Measurements from ENCODE around the gene C4B. TPM values are rescaled to one million over a fixed set of nuclear protein-coding genes. Genes with fewer than 3 reads are reported as not detected.
"Not testable (repeated sequence)": the region's sequence is repeated elsewhere in the genome, so short reads cannot be mapped to it uniquely, and the experiment has no call there.

Gene C4B
- total RNA-seq, 1 experiment from 2014 or later: 2.7 TPM

DNA sequence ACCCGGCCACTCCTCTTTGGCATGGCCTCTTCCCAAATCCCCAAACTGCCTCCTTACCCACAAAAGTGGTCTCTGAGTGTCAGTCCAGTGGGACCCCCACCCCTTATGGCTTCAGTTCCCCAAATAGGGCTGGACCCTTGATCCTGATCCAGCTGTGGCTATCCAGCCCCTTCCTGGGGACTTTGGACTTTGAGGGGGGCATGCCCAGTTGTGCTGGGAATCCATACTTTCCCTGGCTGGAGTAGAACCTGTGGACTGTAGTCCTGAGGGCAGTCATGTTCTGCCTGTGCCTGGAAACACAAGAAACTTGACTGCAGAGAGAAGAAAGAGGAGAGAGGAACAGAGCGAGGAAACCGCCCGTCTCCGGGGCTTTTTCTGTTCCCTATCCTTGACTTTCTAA, 22.5 kb downstream of the C4B start:
- H3K9me3 ChIP-seq (ENCODE audit: control insufficient read depth, low read depth, low read length); H3K18ac ChIP-seq (ENCODE audit: insufficient read length, low read depth, low read length); H3K23ac ChIP-seq (ENCODE audit: insufficient read length, low read depth, low read length); H3K79me1 ChIP-seq (ENCODE audit: insufficient read depth, low read depth, low read length, poor library complexity, severe bottlenecking); H3K27me3 ChIP-seq (ENCODE audit: insufficient read depth, low read length); H3K4me3 Mint-ChIP-seq; H3K9me3 Mint-ChIP-seq; H3K14ac ChIP-seq (ENCODE audit: insufficient read depth, low read length); H3K79me2 ChIP-seq (ENCODE audit: insufficient read depth, low read length); H3K27me3 Mint-ChIP-seq (ENCODE audit: low read depth); H2BK15ac ChIP-seq (ENCODE audit: low read depth, low read length); H3K4me1 Mint-ChIP-seq; H3K23me2 ChIP-seq (ENCODE audit: insufficient read length, low read depth, low read length, poor library complexity, severe bottlenecking); H3K56ac ChIP-seq (ENCODE audit: insufficient read length, low read depth, low read length); H3K27ac ChIP-seq (ENCODE audit: insufficient read length, low read depth, low read length); H3K36me3 Mint-ChIP-seq (ENCODE audit: insufficient read depth in 1 of 3, low read depth in 3 of 3); H3K9ac ChIP-seq (ENCODE audit: extremely low read depth, insufficient read length, low read length); H4K8ac ChIP-seq (replicated peaks; ENCODE audit: insufficient read length, low read depth, low read length); H4K91ac ChIP-seq (ENCODE audit: insufficient read length, low read depth, low read length); H2AK5ac ChIP-seq (ENCODE audit: insufficient read length, low read length); H3K4me1 ChIP-seq (ENCODE audit: insufficient read depth, low read length); H3T11ph ChIP-seq (ENCODE audit: low read length); H2BK5ac ChIP-seq (ENCODE audit: insufficient read length, low read length); H2AFZ ChIP-seq (ENCODE audit: low read length); H2BK20ac ChIP-seq (ENCODE audit: low read depth, low read length, poor library complexity, severe bottlenecking); H2BK12ac ChIP-seq (ENCODE audit: insufficient read length, low read depth, low read length); DNase-seq; H2BK120ac ChIP-seq (ENCODE audit: low read depth, low read length, poor library complexity, severe bottlenecking); H4K5ac ChIP-seq (ENCODE audit: insufficient read length, low read depth, low read length); H3K4ac ChIP-seq (ENCODE audit: low read depth, low read length); H4K20me1 ChIP-seq (ENCODE audit: control insufficient read depth, insufficient read depth, insufficient read length); H3K4me2 ChIP-seq (ENCODE audit: insufficient read depth, insufficient read length, low read length); H3K27ac Mint-ChIP-seq: not testable (repeated sequence)
- no CpG with 5 or more reads among the region's 5 CpGs for WGBS (ENCODE audit: extremely low coverage, insufficient read length, low lambda C conversion rate)

DNA sequence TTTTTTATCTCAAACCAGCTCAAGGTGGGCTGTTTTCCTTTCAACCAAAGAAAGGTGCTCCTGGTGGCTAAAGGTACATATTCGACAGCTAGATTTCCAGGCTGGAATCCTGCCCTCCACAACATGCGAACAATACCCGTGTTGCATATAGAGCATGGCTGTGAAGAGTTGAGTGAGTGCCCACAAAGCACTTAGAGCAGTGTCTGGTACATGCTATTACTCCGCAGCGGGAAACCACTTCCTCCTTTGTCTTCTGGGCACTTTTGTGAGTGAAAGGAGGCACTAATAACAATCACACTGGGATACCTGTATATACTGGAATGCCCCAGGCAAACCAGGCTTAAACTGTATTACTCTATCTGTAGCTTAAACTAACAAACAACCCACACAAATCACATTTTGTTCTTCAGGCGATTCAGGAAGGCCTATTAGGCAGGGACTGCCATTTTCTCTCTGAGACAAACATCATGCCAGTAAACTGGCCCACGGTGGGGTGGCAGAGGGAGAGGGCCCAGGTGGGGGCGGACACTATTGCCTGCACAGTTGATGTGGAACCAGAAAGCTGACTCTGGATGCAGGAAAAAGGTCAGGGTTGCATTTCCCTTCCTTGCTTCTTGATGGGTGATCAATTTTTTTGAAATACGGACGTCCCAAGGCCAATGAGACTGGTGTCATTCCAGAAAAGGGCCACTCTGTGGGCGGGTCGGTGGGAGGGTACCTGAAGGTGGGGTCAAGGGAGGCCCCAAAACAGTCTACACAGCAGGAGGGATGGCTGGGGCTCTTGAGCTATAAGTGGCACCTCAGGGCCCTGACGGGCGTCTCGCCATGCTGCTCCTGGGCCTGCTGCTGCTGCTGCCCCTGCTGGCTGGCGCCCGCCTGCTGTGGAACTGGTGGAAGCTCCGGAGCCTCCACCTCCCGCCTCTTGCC, 23.3 kb downstream of the C4B start, which contains the start of gene CYP21A2:
CYP21A2 (plus strand) TSS at position 818 of the 927 bp plus-strand sequence; CDS start at position 826, 8 bp downstream.
- not testable (repeated sequence) for H3K79me2 ChIP-seq (ENCODE audit: insufficient read depth, low read length); H2AK5ac ChIP-seq (ENCODE audit: insufficient read length, low read length); H3K27me3 ChIP-seq (ENCODE audit: insufficient read depth, low read length); H3K18ac ChIP-seq (ENCODE audit: insufficient read length, low read depth, low read length); H3K27ac ChIP-seq (ENCODE audit: insufficient read length, low read depth, low read length); H3K9me3 Mint-ChIP-seq; H3K4me1 ChIP-seq (ENCODE audit: insufficient read depth, low read length); H4K20me1 ChIP-seq (ENCODE audit: control insufficient read depth, insufficient read depth, insufficient read length); H4K5ac ChIP-seq (ENCODE audit: insufficient read length, low read depth, low read length); H4K8ac ChIP-seq (replicated peaks; ENCODE audit: insufficient read length, low read depth, low read length); H3K4me3 Mint-ChIP-seq; H3K23me2 ChIP-seq (ENCODE audit: insufficient read length, low read depth, low read length, poor library complexity, severe bottlenecking); H2BK5ac ChIP-seq (ENCODE audit: insufficient read length, low read length); DNase-seq; H3K56ac ChIP-seq (ENCODE audit: insufficient read length, low read depth, low read length); H4K91ac ChIP-seq (ENCODE audit: insufficient read length, low read depth, low read length); H3K79me1 ChIP-seq (ENCODE audit: insufficient read depth, low read depth, low read length, poor library complexity, severe bottlenecking); H3K4me2 ChIP-seq (ENCODE audit: insufficient read depth, insufficient read length, low read length); H2BK15ac ChIP-seq (ENCODE audit: low read depth, low read length); H3K36me3 Mint-ChIP-seq (ENCODE audit: insufficient read depth in 1 of 3, low read depth in 3 of 3); H2BK12ac ChIP-seq (ENCODE audit: insufficient read length, low read depth, low read length); H3K4me1 Mint-ChIP-seq; H2AFZ ChIP-seq (ENCODE audit: low read length); H3K14ac ChIP-seq (ENCODE audit: insufficient read depth, low read length); H3K9ac ChIP-seq (ENCODE audit: extremely low read depth, insufficient read length, low read length); H3K9me3 ChIP-seq (ENCODE audit: control insufficient read depth, low read depth, low read length); H3K27me3 Mint-ChIP-seq (ENCODE audit: low read depth); H3T11ph ChIP-seq (ENCODE audit: low read length); H3K23ac ChIP-seq (ENCODE audit: insufficient read length, low read depth, low read length); H2BK120ac ChIP-seq (ENCODE audit: low read depth, low read length, poor library complexity, severe bottlenecking); H3K27ac Mint-ChIP-seq; H3K4ac ChIP-seq (ENCODE audit: low read depth, low read length); H2BK20ac ChIP-seq (ENCODE audit: low read depth, low read length, poor library complexity, severe bottlenecking)
- WGBS (ENCODE audit: extremely low coverage, insufficient read length, low lambda C conversion rate): no CpG with 5 or more reads among the region's 19 CpGs
